Epithelial cell of proximal tubule (primary cell): ENCODE data around the gene NOTCH2. TPM values are rescaled to one million over a fixed set of nuclear protein-coding genes. Genes with fewer than 3 reads are reported as not detected.

Experiments used
- DNase-seq: peaks from one replicate; pipeline ENCODE4 v3.0.0-alpha.2; 2011; ENCODE audit warnings: low read depth
- H3K4me3 ChIP-seq: 2 replicates; pipeline ENCODE4 v1.5.1; 2011; ENCODE audit warnings: low read depth, mild to moderate bottlenecking, low read length
- CTCF ChIP-seq: conservative IDR thresholded peaks from 2 replicates; pipeline ENCODE4 v1.5.1; 2012; ENCODE audit warnings: low read depth, mild to moderate bottlenecking, low read length
- total RNA-seq: library from RNA; depleted of rRNA; stranded (reverse); fragments of >200 nt; gene quantifications from 2 replicates; pipeline ENCODE4 v1.2.3, GENCODE V29; 2015

Gene NOTCH2
- total RNA-seq, 1 donor from 2014 or later, result 90.0 TPM

DNA sequence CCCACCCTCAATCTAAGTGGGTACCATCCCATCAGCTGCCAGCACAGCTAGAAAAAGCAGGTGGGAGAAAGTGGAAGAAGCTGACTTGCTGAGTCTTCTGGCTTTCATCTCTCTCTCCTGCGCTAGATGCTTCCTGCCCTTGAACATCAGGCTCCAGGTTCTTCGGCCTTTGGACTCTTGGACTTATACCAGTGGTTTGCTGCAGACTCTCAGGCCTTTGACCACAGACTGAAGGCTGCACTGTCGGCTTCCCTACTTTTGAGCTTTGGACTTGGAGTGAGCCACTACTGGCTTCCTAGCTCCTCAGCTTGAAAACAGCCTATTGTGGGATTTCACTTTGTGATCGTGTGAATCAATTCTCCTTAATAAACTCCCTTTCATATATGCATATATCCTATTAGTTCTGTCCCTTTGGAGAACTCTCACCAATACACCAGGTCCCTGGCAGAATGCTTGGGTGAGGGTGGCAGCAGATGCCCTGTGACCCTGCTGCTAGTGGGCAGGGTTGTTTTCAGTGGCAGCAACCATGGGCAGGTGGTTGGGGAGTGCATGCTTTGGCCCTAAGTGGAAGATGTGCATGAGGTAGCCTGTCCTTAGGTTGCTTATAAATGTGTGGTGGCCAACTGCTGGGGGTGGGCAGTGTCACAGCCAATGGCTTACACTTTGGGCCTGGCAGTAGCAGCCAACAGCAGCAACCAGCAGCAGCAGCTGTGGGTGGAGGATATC, 162.4 kb downstream of the NOTCH2 start:
- no peak overlapping the region for H3K4me3 ChIP-seq
- DNase-seq, result no peak
- TF ChIP-seq CTCF, result no peak

DNA sequence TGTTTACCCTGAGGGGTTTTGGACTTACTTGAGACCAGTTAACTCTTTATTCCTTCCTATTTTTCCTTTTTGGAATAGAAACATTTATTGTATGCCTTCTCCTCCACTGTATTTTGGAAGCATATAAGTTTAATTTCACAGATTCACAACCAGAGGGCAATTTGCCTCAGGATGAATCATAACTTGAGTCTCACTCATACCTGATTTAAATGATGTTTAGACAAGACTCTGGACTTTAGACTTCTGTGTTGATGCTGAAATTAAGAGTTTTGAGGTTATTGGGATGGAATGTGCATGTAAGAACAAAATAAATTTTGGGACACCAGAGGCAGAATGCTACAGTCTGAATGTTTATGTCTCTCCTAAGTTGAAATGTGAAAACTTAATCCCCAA, 166.0 kb downstream of the NOTCH2 start:
- no peak overlapping the region for H3K4me3 ChIP-seq
- no peak for TF ChIP-seq CTCF
- DNase-seq, result no peak

DNA sequence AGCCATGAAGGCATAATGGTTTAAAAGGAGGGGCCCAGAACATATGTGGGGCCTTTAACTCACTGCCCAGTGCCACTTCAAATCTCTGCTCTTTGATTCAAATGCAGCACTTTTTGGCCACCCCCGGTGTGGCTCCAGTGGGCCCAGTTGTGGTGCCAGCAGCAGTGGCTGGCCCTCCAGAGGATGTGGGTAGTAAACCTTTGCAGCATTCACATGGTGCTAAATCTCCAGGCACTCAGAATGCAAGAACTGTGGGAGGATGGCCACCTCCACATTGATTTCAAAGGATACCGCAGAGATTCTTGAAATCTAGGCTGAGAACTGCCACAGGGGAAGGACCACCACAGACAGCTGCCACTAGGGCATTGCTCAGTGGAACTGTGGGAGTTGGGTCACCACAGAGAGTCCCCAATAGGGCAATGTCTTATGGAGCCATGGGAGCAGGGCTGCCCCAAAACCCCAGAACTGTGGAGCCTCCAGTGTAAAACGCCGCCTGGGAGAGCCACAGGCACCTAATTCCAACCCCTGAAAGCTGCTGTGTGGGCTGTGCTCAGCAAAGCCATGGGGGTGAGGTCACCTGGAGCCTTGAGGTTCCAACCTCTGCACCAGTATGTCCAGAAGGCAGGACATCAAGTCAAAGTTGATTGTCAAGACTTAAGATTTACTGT, 166.6 kb downstream of the NOTCH2 start:
- no peak overlapping the region for H3K4me3 ChIP-seq
- TF ChIP-seq CTCF, result no peak
- DNase-seq, result no peak

DNA sequence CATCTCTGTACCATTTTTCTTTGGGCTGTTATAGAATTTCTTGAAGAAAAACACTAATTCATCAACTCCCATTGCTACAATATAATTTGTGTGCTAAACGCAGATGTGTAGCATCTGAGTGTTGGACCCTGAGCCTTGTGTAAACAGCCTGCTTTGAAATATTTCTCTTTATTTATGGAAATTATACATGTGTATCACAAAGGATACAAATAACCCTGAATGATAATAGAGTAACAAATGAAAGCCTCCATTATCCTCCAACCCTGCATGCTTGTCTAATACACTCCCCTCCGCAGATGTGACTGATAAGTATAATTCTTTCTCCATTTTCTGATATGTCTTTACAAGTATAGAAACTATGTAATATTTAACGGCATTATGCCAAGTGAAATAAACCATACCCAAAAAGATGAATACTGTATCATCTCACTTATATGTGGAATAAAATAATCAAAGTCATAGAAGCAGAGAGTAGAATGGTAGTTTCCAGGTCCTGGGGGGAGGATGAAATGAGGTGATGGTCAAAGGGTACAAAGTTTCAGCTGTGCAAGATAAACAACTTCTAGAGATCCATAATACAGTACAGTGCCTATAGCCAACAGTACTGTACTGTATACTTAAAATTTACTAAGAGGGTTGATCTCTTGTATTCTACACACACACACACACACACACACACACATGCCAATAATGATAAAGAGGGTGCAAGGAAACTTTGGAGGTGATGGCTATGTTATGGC, 170.3 kb downstream of the NOTCH2 start:
- no peak for TF ChIP-seq CTCF
- no peak overlapping the region for H3K4me3 ChIP-seq
- no peak for DNase-seq

GRCh38 chr1:119898530-119898929, 170.9 kb downstream of the NOTCH2 start:
- TF ChIP-seq CTCF, result no peak
- no peak overlapping the region for H3K4me3 ChIP-seq
- DNase-seq, result no peak

DNA sequence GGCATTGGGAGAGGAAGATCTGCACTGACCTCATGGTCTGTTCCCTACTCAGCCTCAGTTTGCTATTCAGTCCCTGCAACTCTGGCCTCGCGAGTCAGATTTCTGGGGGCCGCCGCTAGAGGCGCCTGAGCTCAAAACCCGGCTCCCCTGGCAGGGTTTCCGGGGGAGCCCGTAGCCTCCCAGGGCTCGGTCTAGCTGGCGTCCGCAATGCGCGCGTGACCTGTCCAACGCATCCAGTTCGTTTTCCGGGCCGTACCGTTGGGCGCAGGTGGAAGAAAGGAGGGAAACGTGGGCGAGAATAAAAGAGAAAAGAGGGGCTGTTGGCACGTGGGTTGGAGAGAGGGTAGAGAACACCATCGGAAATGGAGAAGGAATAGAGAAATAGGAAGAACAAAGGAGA, 173.2 kb downstream of the NOTCH2 start, which contains the start of gene ADAM30:
TSS of gene ADAM30 (minus strand) at position 213 of the 400 bp plus-strand sequence. CDS start at position 34, 179 bp downstream.
- H3K4me3 ChIP-seq, result no peak within 1 kb of the TSS
- DNase-seq, result no peak
- no peak for TF ChIP-seq CTCF
